ENCODE data around the gene INTS13.
"Not testable (repeated sequence)": the region's sequence is repeated elsewhere in the genome, so short reads cannot be mapped to it uniquely, and the experiment has no call there.

INTS13 gene

GRCh38 chr12:26937863-26938700, at the start of gene INTS13, which contains the start of gene FGFR1OP2:
TSS of gene INTS13 (minus strand) at chr12:26937981. CDS start at chr12:26936803, 1,178 bp downstream.
TSS of gene FGFR1OP2 (plus strand) at chr12:26938470. CDS start at chr12:26954159, 15,689 bp downstream.
- DNase-seq, result peak; percentile 98

- DNase-seq, result no peak
Observed at GRCh38 chr12:26982866-26983265, 45.1 kb upstream of the INTS13 start.

GRCh38 chr12:26979733-26980132, 42.0 kb upstream of the INTS13 start:
- DNase-seq, result no peak

GRCh38 chr12:26978801-26979200, 41.0 kb upstream of the INTS13 start:
- no peak for DNase-seq

- no peak for DNase-seq
Observed at GRCh38 chr12:26976687-26977086, 38.9 kb upstream of the INTS13 start.

GRCh38 chr12:26971963-26972362, 34.2 kb upstream of the INTS13 start:
- peak; percentile 59 to 69 for DNase-seq

GRCh38 chr12:26970136-26970535, 32.4 kb upstream of the INTS13 start:
- DNase-seq, result no peak

- DNase-seq, result no peak
Observed at GRCh38 chr12:26966842-26967241, 29.1 kb upstream of the INTS13 start.

- no peak for DNase-seq
Observed at GRCh38 chr12:26963413-26963812, 25.6 kb upstream of the INTS13 start.

GRCh38 chr12:26961803-26962202, 24.0 kb upstream of the INTS13 start:
- DNase-seq, result no peak

- not testable (repeated sequence) for DNase-seq
Observed at GRCh38 chr12:26961391-26961790, 23.6 kb upstream of the INTS13 start.

- no peak for DNase-seq
Observed at GRCh38 chr12:26954027-26954426, 16.2 kb upstream of the INTS13 start.

- no peak for DNase-seq
Observed at GRCh38 chr12:26953447-26953846, 15.7 kb upstream of the INTS13 start.

- no peak for DNase-seq
Observed at GRCh38 chr12:26948309-26948708, 10.5 kb upstream of the INTS13 start.

GRCh38 chr12:26941215-26941594, 3.4 kb upstream of the INTS13 start:
- no peak for DNase-seq

- DNase-seq, result peak in 1 of 2 donors; percentile 32
Observed at GRCh38 chr12:26940516-26941214, 2.9 kb upstream of the INTS13 start.

GRCh38 chr12:26939953-26940352, 2.2 kb upstream of the INTS13 start:
- no peak for DNase-seq

GRCh38 chr12:26939192-26939832, 1.5 kb upstream of the INTS13 start:
- no peak for DNase-seq

GRCh38 chr12:26938701-26939062, 901 bp upstream of the INTS13 start:
- peak in 1 of 2 donors; percentile 38 for DNase-seq

GRCh38 chr12:26937443-26937862, 328 bp downstream of the INTS13 start:
- no peak for DNase-seq

GRCh38 chr12:26936559-26937442, 980 bp downstream of the INTS13 start:
- DNase-seq, result no peak

GRCh38 chr12:26935636-26936378, 2.0 kb downstream of the INTS13 start:
- DNase-seq, result no peak

Measured in stimulated activated CD4-positive, alpha-beta T cell treated with anti-CD3 and anti-CD28 coated beads, Interleukin-2, amount 100 ng/mL, for 24 hours (primary cell).